HG03378 (cell line): Measurements from ENCODE around the gene RABGEF1.
"Not testable (repeated sequence)": the region's sequence is repeated elsewhere in the genome, so short reads cannot be mapped to it uniquely, and the experiment has no call there.

Source experiments
- ATAC-seq: cut with Tn5 transposase; IDR thresholded peaks from one replicate; pipeline ENCODE4 v1.9.1; 2021; ENCODE audit warnings: mild to moderate bottlenecking, moderate library complexity; ENCODE audit not compliant: unreplicated experiment

RABGEF1 gene

DNA sequence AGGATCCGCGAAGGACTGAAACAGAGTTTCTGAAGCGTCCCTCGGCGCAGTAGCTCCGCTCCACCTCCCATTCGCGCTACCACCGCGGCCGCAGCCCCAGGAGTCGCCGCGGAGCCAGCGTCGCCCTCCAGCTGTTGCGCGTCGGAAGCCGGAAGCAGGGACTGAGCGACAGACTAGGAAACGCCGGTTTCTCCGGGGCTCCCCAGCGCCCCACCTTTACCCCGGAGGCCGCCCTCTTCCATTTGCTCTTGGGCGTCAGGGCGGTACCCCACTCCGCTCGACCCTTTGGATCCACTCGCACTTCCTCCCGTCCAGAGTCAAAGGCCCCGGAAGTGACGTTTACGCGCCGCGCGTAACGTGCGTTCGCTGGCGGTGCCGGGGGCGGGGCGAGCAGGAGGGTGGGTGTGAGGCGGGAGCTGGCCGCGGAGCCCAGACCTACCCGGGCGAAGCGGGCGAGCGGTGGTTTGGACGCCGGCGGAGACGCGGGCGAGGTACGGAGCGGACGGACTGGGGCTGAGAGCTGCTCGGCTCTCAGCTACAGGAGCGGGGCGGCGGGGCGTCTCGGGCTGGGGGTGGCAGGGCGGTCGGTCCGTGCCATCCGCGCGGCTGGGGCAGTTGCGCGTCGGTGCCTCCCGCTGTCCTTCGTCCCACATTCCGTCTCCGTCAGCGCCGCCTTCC lies at the start of gene RABGEF1:
Gene RABGEF1 (plus strand): TSS at position 432 of the 678 bp plus-strand sequence. CDS start 31,167 bp downstream, outside the sequence.
- peak; percentile 83 for ATAC-seq

DNA sequence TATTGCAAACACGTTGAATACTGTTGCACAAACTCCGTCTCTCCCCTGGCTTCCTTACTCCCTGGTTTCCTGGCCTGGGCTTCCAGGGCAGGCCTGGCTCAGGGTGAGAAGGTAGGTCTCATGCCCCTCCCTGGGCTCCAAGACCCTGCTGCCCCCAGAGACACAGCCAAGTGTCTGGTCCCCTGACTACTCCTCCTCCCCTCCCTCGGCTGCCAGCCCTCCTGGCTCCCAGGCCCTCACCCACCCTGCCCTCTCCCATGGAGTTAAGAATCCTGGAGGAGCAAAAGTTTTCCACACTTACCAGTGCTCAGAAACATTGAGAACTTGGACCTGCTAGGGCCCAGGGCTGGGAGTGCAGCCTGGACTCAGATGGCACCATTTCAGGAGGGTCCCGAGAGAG lies 47.2 kb upstream of the RABGEF1 start:
- no peak for ATAC-seq

DNA sequence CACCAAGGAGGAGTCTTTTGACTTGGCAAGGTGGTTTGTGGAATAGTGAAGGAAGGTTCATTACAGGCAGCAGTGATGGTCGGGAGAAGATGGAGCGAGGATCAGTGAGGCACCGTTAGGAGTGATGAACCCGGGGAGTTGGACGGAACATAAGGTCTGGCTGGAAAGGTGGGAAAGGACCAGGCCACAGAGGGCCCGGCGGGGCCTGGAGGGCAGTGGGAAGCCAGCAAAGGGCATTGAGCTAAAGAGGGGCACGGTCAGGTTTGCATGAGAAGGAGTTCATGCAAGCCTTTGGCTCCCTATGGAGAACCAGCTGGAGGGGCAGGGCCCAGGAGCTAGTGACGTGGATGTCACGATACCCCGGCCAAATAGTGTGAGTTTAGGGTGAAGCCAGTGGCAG lies 46.2 kb upstream of the RABGEF1 start:
- no peak for ATAC-seq

DNA sequence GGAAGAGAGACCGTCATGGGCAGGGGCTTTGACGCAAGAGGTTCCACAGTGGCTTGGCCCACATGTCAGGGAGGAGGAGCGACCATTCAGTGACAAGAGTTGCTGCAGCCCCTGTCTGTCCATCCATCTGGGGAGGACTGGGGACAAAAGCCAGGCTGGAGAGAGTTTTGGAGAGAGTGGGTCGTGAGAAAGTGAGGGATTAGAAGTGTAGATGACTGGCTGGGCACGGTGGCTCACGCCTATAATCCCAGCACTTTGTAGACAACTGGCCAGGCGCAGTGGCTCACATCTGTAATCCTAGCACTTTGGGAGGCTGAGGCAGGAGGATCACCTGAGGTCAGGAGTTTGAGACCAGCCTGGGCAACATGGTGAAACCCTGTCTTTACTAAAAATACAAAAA lies 45.1 kb upstream of the RABGEF1 start:
- not testable (repeated sequence) for ATAC-seq

DNA sequence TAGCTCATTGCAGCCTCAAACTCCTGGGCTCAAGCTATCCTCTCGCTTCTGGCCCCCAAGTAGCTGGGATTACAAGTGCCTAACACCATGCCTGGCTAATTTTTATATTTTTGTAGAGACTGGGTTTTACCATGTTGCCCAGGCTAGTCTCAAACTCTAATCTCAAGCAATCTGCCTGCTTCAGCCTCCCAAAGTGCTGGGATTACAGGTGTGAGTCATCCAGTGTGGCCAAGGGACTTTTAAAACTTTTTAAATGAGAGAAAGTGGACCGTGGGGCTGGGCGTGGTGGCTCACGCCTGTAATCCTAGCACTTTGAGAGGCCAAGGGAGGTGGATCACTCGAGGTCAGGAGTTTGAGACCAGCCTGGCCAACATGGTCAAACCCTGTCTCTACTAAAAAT lies 44.4 kb upstream of the RABGEF1 start:
- ATAC-seq, result not testable (repeated sequence)

DNA sequence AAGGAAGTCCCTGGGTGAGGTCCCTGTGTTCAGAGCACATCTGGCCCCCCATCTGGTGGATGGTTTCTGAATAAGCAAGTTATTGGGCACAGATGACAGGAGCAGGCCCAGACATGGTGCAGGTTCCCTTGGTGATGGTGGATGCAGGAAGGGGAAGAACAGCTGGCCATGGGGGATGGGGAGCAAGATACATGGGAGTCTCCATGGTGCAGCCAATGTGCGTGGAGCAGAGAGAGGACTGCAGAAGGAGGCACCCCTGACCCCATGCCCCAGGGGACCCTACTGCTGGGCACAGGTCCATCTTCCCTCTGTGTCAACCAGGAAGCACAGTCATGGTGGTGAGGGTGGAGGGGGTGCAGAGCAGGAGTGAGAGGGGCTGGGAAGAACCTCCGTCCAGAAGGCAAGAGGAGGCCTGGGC lies 43.8 kb upstream of the RABGEF1 start:
- ATAC-seq, result no peak

DNA sequence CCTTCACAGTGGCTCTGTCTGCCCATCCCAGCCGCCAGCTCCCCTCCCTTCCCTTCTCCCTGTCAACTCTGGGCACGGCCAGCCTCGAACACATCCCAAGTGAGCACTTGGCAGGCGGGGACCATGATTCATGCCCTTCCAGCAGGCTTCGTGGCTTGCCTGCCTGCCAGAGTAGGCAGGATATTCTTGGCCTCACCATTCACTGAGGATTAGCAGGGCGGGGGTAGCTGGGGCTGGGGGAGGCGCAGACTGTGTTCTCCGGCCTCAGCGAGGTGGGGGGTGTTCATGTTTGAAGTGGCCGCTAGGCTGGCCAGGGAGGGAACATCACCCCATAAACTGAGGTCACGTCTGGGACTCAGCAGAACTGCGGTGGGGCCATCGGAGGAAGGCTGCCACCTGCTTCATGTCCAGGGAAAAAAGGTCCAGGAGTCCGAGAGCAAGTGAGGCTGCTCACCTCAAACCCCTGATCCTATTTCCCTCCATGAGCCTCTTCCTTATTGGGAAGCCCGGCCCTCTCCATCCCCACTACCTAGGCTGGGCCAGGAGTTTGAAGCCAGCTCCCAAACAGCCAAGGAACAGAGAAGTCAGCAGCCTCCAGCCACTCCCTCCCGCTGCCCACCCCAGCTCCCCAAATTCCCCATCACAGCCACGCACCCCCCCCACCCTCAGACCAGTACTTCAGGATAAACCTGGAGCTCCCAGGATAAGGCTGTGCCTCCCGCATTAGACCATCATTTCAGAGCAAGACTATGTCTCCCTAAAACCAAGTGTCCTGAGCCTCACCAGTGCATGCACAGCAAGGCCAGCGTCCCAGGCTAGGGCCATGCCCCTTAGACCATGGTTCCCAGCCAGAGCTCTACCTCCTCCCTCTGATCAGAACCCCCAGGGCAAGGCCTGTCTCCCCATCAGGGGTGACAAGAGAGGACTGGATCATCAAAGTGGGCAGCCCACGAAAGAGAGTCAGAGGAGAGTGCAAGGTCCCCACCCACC lies 42.8 kb upstream of the RABGEF1 start:
- ATAC-seq, result no peak

DNA sequence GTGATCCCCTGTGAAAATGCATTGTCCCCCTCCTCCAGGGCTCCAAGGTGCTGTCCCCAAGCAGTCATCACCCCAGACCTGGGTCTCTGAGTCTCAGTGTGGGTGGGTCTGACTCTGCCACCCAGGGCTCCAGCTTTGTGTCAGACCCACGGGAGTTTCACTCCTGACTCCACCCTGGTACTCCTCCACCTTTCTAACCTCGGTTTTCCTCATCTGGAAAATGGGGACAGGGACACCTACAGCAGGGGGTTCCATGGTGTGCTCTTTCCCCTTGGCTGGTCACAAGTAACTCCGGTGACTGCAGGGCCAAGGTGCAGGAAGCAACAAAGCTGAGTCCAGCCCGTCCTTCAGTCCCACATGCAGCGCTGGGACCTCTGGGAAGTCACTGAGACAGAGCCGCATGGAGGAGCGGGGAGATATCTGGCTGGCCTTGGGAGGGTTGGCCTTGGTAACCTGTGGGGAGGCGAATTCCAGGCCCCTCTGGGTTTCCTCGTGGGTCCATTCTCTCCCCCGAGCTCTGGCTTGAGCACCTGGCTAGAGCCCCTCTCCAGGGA lies 41.8 kb upstream of the RABGEF1 start:
- no peak for ATAC-seq

DNA sequence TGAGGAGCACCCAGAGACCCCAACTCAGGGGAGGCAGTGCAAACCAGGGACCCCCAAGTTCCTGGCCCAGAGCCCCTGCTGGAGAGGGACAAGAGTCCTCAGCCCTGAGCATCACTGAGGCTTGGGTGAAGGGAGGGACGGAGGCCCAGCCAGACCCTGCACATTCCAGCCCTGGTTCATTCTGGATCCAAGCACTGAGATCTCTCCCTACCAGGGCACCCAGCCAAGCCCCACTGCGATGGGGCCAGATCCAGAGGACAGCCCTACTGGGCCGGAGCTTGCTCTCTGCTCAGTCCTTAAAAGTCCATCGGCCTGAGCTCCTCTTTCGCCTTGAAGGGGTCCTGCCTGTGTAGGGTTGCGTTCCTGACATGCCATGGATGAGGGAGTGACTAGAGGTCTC lies 40.5 kb upstream of the RABGEF1 start:
- no peak for ATAC-seq

DNA sequence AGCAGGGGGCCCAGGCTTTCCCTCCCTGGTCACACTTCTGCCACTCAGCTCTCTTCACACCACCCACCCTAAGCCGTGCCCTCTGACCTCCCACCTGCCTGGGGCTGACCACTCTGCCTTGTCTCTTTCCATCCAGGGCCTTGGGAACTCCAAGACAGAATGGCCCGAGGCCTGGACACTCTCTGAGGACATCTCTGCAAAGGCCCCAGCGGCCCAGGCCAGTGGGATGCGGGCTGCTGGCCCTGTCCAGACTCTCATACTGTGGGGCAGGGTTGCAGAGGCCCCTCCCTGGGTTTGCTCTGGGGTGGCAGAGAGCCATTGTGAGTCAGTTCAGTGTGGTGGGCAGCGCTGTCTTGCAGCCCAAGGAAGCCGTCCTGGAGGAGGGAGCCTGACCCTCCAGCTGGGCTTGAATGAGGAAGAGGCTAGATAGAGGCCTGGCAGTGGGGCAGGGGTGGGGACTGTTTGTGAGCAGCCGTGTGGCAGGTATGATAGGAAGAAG lies 39.9 kb upstream of the RABGEF1 start:
- no peak for ATAC-seq

DNA sequence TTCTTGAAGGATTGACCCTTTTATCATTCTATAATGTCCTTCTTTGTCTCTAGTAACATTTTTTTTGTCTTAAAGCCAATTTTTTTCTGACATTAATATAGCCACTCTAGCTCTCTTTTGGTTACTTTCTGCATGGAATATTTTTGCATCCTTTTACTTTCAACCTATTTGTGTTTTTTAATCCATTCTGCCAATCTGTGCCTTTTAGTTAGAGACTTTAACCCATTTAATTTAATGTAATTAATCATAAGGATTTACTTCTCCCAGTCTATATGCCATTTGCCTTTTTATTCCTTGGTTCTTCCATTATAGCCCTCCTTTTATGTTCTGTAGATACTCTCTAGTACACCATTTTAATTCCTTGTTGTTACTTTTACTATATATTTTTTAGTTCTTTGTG lies 32.7 kb upstream of the RABGEF1 start:
- ATAC-seq, result no peak

DNA sequence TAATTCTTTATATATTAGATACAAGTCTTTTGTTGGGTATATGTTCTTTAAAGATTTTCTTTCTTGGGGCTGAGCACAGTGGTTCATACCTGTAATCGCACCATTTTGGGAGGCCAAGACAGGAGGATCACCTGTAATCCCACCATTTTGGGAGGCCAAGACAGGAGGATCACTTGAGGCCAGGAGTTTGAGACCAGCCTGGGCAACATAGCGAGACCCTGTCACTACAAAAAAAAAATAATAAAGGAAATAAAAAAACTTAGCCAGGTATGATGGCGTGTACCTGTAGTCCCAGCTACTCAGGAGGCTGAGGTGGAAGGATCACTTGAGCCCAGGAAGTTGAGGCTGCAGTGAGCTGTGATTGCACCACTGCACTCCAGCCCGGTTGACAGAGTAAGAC lies 29.8 kb upstream of the RABGEF1 start:
- ATAC-seq, result not testable (repeated sequence)

DNA sequence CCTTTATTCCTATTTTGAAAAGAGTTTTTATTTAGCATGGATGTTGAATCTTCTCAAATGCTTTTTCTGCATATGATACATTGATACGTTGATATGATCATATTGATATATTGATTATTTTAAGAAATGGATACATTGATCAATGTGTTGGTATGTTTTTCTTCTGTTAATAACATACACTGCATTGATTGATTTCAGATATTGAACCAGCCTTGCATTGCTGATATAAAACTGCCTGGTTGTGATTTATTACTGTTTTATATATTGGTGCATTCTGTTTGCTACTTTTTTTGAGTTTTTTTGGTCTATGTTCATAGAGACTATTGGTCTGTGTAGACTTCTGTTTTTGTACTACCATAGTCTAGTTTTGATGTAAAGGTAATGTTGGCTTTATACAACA lies 26.8 kb upstream of the RABGEF1 start:
- ATAC-seq, result no peak

DNA sequence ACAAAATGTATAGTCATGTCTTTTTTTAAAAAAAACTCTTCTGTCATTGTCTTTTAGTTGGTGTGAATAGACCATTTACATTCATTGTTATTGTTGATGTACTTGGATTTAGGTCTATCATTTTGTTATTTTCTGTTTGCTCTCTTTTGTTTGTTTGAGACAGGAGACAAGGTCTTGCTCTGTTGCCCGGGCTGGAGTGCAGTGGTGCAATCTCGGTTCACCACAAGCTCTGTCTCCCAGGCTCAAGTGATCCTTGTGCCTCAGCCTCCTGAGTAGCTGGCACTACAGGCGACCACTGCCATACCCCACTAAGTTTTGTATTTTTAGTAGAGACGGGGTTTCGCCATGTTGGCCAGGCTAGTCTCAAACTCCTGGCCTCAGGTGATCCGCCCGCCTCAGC lies 23.9 kb upstream of the RABGEF1 start:
- not testable (repeated sequence) for ATAC-seq

DNA sequence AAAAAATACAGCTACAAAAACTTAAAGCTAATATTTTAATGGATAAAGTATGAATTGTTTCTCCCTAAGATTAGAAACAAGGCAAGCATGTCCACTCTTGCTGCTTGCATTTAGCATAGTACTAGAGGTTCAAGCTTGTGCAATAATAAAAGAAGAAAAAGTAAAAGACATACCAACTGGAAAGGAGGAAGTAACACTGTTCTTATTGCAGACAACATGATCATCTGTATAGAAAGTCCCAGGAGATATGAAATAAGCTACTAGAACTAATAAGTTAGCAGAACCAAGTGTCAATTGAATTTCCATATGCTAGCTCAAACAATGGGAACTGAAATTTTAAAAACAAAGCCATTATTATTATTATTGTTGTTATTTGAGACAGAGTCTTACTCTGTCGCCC lies 20.0 kb upstream of the RABGEF1 start:
- no peak for ATAC-seq

DNA sequence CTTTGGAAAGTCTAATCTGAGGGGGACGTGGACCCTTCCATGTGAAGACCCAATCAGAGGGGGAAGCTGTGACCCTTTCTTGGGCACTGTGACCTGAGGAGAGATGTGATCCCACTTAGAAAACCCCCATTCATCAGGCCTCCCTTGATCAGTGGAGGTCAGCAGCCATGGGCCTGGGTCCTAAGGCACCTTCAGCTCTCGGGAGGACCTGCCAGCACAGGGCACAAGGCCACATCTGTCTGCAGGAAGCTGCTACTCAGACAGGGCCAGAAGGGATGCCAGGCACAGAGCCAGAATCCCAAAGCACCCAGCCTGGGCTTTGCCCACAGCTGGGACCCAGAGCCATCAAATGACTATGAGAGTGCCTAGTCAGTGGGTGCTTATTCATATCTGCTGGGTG lies 14.7 kb upstream of the RABGEF1 start:
- ATAC-seq, result no peak

DNA sequence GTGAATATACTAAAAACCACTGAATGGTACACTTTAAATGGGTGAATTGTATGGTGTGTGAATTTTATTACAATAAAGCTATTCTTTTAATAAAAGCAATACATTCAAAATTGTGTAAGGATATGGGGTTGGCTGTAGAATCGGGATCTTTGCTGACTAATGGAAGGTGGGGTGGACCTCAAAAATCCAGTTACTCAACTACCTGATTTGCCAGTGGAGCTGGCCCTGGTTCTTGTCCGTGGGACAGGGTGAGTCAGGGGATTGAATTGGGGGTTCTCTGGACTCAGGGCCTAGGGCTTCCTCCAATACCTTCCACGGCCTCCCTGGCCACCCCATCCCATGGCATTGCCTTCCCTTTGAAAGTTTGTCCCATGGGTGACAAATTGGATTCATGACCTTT lies 13.5 kb upstream of the RABGEF1 start:
- no peak for ATAC-seq

DNA sequence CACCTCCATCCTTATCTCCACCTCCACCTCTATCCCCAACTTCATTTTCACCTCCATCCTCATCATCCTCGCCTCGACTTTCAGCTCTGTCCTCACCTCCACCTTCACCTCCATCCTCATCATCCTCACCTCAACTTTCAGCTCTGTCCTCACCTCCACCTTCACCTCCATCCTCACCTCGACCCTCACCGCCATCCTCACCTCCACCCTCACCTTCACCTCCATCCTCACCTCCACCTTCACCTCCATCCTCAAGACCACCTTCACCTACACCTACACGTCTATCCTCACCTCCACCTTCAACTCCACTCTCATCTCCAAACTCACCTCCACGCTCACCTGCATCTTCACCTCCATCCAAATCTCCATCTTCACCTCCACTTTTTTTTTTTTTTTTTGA lies 12.0 kb upstream of the RABGEF1 start:
- ATAC-seq, result no peak

DNA sequence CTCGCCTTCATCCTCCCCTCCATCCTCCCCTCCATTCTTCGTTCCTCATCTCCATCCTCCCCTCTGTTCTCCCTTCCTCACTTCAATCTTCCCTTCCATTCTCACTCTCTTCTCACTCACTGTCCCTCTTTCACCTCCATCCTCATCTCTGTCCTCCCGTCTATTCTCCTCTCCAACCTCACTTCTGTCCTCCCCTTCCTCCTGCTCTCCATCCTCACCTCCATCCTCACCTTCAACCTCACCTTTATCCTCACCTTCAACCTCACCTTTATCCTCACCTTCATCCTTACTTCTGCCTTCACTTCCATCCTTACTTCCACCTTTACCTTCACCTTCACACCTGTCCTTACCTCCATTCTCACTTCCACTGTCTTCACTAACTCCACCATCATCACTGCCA lies 11.3 kb upstream of the RABGEF1 start:
- no peak for ATAC-seq

DNA sequence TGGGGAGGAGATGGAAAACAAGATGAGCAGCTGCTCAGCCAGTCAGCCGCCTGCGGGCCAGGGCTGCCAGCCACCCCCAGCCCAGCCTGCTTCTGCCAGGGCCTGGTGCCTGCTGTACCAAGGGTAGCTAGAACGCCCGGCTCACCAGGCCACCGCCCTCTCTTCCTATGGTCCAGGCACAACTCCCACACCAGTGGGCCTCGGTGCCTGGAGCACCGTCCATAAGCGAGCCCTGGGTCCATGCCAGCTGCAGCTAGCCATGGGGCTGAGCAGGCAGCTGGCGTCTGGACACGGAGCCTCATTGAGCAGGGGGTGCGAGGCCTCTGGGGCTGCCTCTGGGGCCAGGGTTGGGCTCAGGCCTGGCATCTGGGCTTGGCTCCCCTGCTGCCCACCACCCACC lies 8.5 kb upstream of the RABGEF1 start:
- no peak for ATAC-seq

DNA sequence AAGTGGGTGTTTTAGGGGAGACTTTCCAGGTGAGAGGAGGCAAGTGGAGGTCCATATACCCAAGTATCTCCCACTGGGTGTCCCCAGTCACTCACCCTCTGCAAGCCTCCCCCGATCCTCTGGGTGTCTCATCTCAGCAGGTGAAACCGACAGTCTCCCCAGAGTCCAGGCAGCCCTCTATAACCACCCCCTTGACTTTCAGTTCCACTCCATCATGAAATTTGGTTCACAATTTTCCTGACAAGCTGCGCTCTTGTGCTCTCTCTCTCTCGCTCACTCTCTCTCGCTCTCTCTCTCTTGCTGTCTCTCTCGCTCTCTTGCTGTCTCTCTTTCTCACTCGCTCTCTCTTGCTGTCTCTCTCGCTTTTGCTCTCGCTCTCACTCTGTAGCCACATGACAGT lies 8.1 kb upstream of the RABGEF1 start:
- ATAC-seq, result no peak

DNA sequence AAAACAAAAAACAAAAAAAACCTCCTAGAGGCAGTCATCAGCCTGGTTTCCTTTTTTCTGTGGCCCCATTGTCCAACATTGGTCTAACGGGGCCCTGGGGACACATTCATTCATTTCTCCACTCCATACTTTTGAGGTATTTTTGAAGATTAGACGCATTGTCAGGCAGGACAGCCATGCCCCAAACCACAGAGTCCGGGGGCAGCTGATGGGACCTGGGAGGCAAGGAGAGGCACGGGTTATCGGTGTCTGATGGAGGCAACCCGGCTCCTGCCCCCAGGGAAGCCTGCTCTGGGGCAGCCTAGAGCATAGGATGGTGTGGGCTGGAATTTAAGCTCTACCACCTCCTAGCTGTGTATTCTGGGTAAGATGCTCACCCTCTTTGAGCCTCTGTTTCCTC lies 6.5 kb upstream of the RABGEF1 start:
- ATAC-seq, result no peak
